GM06990 (cell line): ENCODE data around the gene NOLC1.

Source experiments
- DNase-seq: peaks from one replicate; pipeline ENCODE4 v3.0.0-alpha.2; 2011; ENCODE audit not compliant: insufficient read length; ENCODE audit errors: extremely low read depth
- H3K27me3 ChIP-seq: replicated peaks from 2 replicates; pipeline ENCODE4 v1.6.0; 2011; ENCODE audit warnings: low read length; ENCODE audit not compliant: control insufficient read depth, insufficient read depth
- H3K36me3 ChIP-seq: 2 replicates; pipeline ENCODE4 v1.5.1; 2011; ENCODE audit warnings: low read length; ENCODE audit not compliant: control insufficient read depth, insufficient read depth
- H3K4me3 ChIP-seq: replicated peaks from 2 replicates; pipeline ENCODE4 v1.5.1; 2011; ENCODE audit warnings: low read depth, mild to moderate bottlenecking, control low read depth, low read length
- CTCF ChIP-seq: IDR thresholded peaks from 2 replicates; pipeline ENCODE4 v1.5.1; 2011; ENCODE audit warnings: low read length, control low read depth, mild to moderate bottlenecking, inconsistent platforms; ENCODE audit not compliant: insufficient read depth, poor library complexity, severe bottlenecking

The NOLC1 gene

DNA sequence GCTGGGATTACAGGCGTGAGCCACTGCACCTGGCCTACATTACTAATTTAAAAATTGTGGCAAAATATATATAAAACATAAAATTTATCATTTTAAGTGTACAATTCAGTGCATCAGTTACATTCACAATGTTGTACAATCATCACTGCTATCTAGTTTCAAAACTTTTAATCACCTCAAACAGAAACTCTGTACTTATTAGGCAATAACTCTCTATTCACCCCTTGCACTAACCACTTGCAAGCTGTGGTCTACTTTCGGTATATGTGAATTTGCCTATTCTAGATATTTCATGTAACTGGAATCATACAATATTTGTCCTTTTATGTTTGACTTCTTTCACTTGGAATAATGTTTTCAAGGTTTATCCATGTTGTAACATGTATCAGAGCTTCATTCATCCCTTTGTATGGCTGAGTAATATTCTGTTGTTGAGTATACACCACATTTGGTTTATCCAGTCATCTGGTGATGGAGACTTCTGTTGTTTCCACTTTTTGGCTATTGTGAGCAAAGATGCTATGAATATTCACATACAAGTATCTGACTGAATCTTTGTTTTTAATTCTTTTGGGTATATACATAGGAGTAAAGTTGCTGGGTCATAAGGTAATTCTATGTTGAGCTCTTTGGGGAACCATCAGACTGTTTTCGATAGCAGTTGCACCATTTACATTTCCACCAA lies 59.6 kb downstream of the NOLC1 start:
- Histone ChIP-seq H3K4me3 (no peak overlapping the region), H3K27me3 (no peaks in the 10 kb centered on the region), H3K36me3 (no peaks in the 10 kb centered on the region)
- no peak for TF ChIP-seq CTCF
- no peak for DNase-seq
